Retina (tissue), 1 donor: ENCODE measurements around the gene RNU6-1.
A peak's percentile ranks its signal among the peaks of the same experiment; 100 is the strongest.

Source experiments
- DNase-seq: peaks from one replicate; pipeline ENCODE4 v3.0.0-alpha.2; 2016

The RNU6-1 gene

DNA sequence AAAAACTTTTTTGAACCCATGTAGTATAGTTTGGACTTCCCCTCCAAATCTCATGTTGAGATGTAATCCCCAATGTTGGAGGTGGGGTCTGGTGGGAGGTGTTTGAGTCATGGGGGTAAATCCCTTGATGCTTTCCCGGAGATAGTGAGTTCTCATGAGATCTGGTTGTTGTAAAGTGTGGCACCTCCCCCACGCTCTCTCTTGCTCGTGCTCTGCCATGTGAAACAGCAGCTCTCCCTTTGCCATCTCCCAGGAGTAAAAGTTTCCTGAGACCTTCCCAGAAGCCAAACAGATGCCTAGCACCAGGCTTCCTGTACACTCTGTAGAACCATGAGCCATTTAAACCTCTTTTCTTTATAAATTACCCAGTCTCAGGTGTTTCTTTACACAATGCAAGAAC, 16.0 kb upstream of the RNU6-1 start:
- DNase-seq: no peak

DNA sequence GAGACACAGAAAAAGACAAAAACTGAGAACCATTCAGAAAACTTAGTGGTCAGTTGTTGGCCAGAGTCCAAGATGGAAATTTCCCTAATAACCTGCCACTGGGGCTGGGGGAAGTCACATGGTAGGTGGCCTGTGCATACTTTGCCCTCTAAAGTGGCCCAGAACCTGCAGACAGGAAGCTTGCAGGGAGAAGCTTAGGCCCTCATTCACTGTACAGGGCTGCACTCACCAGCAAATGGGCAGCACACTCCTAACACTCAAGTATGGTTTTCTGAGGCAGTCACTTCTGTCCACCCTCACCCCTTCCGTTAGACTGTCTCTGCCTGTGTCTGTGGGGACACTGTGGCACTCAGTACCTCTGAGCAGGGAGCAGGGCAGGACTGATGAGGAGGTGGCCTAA, 14.5 kb upstream of the RNU6-1 start:
- no peak for DNase-seq

DNA sequence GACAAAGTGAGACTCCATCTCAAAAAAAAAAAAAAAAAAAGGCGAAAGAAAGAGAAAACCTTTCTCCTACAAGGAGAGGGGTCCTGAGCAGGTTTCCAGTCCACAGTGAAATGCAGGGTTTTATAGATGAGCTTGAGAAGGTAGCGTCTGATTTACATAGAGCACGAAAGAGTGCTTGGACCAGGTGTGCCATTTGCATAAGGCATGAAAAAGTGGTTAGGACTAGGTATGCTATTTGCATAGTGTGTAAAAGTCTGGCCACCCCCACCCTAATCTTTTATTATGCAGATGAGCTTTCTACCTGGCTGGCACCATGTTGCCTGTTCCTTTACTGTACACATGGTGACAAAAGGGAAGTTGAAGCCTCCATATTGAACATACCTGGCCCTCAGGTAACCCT, 13.6 kb upstream of the RNU6-1 start:
- no peak for DNase-seq

DNA sequence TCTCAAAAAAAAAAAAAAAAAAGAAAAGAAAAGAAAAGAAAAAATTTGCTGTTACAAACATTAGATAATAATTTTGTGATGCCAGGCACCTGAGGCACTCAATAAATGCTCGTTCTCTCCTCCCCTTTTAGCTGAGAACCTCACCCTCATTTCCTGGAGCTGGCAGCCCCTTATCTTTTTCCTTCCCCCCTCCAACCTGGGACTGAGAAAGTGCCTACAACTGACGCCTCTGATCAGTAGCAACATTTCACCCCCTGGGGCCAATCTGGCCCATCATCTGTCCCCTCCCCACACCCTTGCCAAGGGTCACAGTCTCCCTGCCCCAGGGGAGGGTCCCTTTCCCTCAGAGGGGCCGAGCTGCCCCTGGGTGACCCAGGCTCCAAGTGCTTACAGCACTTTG, 12.6 kb upstream of the RNU6-1 start:
- no peak for DNase-seq

DNA sequence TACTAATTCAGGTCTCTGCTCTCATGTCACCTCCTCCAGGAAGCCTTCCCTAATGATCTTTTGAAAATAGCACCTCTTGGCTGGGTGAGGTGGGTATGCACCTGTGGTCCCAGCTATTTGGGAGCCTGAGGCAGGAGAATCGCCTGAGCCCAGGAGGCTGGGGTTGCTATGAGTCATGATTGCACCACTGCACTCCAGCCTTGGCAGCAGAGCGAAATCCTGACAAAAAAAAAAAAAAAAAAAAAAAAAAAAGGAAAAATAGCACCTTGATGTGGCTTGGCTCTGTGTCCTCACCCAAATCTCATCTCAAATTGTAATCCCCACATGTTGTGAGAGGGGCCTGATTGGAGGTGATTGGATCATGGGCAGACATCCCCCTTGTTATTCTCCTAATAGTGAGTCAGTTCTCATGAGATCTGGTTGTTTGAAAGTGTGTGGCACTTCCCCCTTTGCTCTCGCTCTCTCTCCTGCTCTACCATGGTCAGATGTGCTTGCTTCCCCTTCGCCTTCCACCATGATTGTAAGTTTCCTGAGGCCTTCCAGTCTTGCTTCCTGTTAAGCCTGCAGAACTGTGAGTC, 11.2 kb upstream of the RNU6-1 start:
- no peak for DNase-seq

DNA sequence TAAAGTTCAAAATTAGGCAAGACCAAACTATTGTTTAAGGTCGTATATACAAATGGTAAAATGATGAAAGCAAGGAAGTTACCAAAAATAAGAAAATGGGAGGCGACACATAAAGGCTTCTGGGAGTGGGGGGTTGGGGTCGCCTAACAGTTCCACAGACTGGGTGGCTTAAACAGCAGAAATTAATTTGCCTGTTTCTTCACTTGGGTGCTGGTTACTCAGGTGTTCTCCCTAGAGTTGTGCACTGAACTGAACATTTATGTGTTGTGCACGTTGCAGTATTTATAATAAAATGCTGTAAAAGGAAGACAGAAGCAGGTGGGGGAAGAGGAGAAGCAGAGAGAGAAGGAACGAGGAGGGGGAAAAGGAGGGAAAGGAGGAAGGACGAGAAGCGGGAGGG, 10.5 kb upstream of the RNU6-1 start:
- no peak for DNase-seq

DNA sequence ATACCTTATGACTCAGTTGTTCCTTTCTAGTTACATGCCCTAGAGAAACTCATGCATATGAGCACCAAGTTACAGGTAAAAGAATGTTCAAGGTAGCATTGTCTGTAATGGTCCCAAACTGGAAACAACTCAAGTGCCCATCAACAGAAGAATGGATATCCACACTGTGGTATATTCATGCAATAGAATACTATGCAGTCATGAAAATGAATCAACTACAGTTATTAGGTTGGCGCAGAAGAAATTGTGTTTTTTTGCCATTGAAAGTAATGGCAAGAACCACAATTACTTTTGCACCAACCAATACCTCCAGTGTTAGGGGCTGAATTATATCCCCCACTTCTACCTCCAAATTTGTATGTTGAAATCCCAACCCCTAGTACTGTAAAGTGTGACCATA, 9.7 kb upstream of the RNU6-1 start:
- DNase-seq: no peak

DNA sequence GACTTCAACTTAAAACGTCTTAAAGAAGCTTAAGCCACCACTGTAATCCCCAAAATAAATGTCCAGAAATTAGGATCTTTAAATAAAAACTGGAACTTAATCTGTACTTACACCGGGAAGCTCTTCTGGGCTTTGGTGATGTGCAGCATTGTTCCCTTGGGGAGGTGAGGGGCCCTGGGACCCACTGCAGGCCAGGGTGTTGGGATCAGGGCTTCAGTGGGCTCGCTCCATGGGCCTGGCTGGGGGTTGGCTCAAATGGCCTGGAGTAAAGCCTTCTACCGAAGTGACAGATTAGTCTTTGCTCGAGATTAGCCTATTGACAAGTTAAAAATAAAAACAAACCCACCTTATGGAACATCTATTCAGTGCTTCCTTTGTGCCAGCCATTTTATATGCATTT, 6.1 kb upstream of the RNU6-1 start:
- no peak for DNase-seq

DNA sequence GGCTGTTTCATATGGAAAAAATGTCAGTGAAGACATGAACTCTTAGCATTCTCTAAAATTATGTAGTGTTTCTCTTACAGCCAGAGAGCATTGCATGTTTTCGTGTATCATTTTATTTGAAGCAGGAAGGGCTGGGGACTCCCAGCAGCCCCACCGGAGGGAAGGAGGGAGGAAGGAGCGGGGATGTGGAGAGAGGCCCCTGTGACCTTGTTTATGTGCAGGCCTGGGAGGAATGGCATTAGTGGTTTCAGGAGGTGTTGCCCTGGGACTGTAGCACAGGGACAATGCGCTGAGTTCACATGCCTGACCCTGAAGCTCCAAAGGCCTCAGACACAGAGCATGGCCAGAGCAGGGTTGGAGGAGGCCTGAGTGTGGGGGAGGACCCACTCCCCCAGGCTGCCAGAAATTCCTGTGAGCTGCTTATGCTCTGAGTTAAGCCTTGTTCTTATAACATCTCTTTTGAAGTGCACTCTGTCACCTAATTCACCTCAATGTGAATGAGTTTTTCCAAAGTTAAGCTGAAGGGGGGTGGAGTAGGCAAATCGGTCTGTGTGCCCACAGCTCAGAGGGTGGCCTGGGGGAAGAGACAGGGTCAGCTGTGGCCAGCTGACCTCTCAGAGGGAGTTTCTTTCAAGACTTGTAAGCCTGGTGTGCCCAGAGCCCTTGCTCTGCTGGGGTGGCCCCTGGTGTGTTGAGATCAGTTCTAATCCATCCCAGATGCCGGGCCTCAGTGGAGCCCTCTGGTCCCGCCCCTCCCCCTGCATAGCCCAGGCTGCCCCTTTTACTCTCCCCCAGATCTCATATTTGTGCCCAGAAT, 3.9 kb upstream of the RNU6-1 start:
- DNase-seq: peak; percentile 70

DNA sequence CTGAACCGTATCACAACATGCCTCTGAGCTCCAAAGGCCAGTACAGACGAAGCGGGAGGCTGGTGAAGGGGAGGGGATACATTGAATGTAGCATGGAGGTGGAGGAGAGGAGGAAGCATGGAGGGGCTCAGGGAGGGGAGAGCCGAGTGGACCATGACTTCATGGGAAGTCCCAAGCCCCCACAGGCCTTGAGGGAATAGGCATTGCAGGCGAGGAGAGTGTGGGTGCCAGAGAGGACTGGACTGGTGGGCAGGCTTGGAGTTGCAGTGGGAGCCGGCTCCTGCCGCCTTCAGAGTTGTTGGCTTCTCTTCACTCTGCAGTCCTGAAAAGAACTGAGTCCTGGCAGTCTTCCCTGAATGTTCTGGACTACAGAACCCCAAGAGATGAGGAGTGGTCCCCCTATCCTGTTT, 3.3 kb upstream of the RNU6-1 start:
- peak; percentile 56 for DNase-seq

DNA sequence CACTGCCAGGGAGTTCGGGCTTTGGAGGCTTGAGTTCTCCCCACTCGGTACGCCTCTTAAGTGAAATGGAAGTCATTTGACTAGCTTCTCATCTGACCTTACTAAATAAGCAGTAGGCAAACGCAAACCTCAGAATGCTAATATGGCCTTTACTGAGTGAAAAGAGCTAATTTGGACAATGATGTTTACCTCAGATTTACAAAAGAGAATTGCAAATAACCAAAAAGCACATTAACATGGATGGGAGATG, 1.6 kb upstream of the RNU6-1 start:
- DNase-seq: no peak

DNA sequence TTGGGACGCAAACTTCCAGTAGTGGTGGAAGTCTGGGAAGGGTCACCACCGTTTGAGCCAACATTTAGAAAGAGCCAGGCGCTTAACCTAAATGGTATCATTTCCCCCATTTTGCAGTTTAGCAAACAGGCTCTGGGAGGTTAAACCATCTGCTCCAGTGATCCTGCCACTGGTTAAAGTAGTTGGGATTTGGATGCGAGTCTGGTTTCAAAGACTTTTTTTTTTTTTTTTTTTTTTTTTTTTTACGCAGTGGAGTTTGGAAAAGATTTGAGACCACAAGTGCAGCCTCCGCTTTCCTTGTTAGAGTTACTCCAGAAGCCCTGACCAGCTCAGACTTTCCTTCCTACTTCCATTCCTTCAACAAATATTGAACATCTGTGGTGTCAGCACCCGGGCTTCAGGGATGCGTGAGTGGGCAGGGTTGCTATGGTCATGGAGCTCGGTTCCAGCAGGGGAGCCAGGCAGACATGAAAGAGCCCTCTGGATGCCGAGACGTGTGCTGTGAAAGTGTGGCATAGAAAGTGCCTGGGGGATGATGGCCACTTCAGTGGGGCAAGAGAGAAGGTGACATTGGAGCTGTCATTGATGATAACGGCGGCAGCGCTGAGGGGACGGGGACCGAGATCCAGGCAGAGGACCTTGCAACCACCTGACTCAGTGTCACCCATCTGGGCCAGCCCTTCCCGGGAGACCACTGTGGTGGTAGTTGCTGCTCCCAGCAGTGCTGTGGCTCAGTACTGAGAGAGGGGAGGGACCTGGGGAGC, 1.1 kb upstream of the RNU6-1 start:
- DNase-seq: peak; percentile 78

DNA sequence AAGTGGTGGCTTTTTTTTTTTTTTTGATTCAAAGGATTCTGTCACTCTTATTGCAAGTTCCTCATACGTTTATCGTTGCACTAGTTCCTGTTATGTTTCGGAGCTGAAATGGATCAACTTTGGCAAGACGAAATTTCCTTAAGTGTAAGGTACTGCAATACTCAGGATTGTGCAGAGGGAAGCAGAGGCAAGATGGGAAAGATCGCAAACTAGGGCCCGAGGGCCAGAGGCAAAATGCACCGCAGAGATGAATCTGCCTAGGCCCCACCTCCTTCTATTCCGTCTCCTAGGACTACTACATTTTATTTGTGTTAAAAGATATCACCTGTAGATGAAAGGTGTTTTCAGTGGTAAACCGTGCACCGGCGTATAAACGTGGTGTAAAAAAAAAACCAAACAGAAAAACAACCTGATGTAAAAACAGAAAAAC, 331 bp downstream of the RNU6-1 start:
- DNase-seq: no peak

DNA sequence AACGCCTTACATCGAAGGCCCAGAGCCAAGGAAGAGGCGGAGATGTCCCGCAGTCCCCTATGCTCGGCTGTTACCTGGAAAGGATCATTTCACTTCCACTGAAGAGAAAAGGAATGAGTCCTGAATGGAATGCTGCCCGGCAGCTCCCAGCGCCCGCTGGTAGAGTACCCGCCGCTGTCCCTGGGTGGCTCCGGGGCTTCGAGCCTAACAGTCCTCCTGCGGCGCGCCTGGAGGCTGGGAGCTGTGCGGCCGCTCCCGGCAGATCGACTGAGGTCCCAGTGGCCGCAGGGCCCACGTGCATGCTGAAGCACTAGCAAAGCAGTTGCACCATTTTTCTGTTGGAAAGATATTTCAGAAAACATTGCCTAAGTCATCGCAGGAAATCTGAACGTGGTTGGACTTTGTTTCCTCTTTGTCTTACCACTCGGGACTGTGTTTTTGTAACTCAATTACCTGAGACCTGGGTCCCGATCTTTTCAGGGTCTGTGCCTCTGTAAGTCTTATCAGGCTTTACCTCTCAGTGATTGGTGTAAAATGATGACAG, 984 bp downstream of the RNU6-1 start:
- peak; percentile 81 for DNase-seq

DNA sequence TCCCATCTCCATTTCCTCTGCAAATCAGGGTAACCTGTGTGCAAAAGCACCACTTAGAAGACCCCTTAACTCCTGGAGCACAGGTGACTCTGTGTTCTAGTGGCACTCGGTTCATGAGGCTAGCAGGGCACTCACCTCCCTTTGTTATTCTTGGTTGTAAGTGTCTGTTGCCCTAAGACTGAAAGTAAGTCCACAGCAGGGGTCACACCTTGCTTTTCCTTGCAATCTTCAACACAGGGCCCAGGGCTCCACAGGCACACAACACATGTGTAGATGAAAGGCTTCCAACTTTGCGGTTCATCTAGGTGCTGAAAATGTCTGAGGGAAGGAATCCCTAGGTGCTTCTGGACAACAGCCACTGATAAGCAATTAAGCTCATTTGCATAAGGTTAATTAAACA, 2.9 kb downstream of the RNU6-1 start:
- DNase-seq: no peak

DNA sequence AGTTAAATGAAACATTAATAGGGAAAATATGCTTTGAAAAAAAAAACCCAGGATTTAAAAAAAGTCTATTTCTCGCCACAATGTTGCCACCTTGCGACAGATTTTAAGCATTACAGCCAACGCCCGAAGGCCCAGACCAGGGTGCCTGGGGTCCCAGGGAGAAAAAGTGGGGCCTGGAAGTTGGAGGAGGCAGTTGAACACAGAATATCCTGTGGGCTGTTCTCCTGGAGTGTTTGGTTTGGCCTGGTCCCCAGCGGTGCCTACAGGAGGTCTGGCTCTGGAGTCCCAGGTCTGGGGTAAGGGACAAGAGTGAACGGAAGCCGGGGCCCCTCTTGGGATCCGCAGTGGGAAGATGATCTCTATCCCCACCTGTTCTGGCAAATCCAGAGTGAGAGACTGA, 3.4 kb downstream of the RNU6-1 start:
- DNase-seq: peak; percentile 80

DNA sequence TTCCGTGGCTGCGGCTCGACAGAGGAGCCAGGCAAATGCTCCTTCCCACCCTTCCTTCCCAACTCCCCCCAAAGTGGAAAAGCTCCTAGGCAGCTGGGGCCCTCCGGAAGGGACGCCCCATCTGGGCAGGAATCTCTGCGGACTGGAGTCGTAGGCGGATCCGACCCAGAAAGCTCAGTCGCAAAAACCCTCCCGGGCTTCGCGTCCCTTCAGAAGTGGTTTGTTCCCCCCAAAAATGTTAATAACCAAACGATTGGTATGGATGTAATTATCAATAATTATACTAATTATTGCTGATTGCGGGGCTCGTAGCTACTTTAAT, 3.8 kb downstream of the RNU6-1 start:
- peak; percentile 67 for DNase-seq

DNA sequence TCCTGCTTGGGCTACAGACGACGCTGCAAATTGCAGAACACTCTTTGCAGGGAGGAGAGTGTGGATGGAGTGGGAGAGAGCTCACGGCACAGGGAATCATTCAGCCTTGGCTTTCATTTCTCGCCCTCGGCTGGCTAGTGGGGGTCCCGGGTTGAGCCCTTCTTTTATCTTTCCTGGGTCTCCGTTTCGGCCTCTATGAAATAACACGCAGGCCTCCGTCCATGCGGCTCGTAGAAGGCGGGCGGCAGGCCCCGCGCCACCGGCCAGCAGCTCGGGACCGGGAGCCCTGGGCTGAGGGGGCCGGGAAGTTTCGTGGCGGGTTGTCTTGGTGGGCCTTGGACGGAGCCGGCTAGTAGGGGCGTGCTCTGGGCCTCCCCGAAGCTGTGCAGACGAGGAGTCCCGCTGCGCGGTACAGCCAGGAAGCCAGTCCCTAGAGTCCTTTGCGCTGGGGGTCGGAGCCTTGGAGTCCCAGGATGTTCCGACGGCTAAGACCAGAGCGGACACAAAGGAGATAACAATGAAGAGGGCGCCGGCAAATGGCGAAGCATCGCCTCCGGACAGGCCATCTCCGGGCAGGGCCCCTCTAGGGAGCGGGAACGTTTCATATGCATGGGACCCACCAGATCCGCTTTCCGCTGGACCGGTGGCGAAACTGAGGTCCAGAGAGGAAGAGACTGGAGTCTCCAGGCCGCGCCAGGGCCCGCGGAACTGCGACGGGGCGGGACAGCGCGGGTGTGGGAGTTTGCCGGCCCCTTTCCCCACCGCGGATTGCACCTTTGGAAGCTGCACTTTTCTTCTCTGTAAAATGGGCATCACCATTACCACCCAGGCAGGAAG, 4.3 kb downstream of the RNU6-1 start:
- DNase-seq: peak; percentile 76

DNA sequence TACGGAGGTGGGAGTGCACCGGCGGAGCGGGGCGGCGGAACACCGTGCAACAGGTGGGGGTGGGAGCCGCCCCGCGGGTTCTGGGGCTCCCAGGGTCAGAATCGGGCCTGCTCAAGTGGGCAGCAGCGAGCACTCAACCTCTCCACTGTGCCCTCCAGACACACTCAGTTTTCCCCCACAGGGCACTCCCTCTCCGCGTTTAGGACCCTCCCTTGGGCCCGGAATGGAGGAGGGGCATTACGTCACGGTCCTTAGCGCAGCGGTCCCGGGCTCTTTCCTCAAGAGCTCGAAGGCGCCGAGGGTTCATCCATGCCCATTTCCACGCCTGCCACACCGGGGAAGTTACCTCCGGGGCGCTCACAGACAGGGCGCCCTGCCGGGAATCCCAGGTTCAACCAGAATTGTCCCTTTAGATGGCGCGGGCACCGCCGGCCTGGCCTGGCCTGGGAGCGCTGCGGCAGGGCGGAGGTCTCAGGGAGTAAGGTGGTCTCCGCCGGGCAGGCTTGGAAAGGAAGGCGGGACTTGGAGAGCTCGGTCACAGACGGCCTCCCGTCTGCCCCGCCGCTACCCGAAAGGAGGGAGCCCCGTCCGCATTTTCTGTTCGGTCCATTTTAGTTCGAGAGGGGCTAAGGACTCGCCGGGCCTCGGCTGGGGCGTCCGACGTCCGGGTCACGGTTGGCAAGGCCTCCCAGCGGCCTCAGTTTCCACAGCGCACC, 5.1 kb downstream of the RNU6-1 start:
- DNase-seq: peak; percentile 78

DNA sequence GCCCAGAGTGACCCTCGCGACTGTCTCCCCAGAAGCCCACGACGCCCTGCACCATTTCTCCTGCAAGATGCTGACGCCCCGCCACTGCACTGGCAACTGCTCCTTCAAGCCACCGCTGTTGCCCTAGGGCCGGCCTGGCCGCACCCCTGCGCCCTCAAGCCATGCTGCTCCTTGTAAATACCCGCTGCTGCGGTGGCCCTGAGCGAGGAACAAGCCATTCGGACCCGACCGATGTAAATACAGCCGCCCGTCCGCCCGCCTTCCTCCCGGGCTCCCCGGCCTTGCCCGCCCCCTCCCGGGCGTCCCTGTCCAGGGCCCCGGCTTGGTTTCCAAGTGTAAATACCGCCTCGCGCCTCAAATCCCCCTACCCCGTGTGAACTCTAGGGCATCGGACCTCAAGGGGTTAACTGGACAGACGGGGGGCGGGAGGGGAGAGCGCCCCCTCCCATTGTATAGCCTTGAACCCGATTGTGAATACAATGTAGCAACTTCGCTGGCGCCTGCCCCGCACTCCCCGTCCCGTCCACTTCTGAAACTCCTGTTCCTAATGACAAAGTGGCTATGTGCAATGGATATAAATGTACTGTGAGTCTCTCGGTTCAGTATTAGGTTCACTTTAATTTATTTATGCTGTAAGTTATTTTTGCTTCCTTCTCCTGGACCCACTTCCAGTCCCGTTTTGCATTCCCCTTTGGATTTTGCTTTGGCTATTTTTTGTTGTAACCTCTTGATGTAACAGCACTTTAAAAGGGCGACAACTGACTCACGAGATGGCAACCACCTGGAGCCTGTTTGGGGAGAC, 5.9 kb downstream of the RNU6-1 start:
- peak; percentile 78 for DNase-seq

DNA sequence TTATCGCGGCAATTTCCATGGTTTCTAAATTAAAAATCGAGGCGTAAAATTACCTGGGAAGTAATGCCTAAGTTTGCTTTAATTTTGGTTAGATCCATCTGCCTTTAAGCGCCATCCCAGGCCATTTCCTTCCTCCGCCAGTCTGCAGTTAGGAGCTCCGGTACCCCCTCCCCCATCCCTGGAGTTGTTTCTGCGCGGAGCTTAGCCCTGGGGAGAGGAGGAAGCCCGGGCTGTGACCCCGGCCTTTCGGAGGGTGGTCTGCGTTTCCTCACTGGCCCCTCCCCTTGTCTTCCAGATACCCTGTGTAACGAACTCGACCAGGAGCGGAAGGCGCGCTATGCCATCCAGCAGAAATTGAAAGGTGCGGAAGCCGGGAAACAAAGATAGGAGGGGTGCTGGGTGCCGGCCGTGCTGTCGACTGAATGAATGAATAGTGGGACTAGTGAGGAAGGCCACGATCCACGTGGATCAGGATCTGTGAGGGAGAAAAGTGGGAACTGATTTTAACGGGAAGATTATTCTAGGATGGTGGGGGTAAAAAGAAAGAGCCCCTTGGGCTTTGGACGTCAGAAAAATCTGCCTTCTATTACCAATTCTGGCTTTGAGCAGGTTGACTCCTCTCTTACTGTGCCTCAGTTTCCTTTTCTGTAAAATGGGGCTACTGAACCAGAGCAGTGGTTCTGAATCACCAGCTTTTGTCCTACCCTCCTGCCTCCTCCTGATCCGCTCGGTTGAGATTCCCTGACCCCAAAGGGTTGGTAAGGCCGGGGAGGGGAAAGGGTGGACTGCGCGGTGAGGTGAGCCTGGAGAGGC, 6.7 kb downstream of the RNU6-1 start:
- peak; percentile 72 for DNase-seq
